ENCODE results near the gene MNS1.

DNA sequence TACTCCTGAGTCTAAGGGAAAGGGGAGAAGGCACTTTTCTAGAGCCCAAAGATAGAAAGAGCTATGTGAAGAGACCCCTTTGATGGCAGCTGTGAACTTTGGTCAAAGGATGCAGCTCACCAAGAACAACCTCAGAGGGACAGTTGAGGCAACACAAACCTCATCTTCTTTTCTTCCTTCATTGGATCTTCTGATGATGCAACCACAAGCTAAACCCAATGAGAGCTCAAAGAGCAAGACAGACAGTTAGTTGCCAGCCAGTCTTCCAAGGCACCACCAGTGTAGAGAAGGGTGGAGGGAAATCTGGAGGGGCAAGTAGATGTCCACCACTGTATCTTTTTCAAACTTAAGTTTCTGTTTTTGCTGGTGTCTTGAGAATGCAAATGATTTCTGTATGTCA lies 10.4 kb upstream of the MNS1 start:
- TF ChIP-seq, protein P1, sequence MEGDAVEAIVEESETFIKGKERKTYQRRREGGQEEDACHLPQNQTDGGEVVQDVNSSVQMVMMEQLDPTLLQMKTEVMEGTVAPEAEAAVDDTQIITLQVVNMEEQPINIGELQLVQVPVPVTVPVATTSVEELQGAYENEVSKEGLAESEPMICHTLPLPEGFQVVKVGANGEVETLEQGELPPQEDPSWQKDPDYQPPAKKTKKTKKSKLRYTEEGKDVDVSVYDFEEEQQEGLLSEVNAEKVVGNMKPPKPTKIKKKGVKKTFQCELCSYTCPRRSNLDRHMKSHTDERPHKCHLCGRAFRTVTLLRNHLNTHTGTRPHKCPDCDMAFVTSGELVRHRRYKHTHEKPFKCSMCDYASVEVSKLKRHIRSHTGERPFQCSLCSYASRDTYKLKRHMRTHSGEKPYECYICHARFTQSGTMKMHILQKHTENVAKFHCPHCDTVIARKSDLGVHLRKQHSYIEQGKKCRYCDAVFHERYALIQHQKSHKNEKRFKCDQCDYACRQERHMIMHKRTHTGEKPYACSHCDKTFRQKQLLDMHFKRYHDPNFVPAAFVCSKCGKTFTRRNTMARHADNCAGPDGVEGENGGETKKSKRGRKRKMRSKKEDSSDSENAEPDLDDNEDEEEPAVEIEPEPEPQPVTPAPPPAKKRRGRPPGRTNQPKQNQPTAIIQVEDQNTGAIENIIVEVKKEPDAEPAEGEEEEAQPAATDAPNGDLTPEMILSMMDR (IDR thresholded peaks at IDR 0.05; ENCODE audit: low read length), result no peak
- TF ChIP-seq EZH2 (IDR thresholded peaks at IDR 0.05; ENCODE audit: borderline replicate concordance, low read length), result no peak
